Measurements from ENCODE around the gene SPX.

DNA sequence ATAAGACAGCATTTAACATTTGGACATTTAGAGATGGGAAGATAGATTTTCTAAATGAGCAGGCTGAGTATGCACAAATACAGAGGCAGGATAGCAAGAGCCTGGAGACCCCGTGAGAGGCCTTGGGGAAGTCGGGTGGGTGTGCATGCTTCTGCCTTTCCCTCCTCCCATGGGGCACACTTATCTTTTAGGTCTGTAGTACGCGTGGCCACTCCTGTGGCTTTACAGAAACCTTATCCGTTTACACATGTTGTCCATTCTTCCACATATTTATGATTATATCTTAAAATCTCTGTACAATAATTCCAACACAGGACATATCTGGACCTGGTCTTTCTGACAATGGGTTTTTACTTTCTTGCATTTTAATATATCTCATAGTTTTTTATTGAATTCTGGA is 45.0 kb downstream of the SPX start:
- TF ChIP-seq, protein P1, sequence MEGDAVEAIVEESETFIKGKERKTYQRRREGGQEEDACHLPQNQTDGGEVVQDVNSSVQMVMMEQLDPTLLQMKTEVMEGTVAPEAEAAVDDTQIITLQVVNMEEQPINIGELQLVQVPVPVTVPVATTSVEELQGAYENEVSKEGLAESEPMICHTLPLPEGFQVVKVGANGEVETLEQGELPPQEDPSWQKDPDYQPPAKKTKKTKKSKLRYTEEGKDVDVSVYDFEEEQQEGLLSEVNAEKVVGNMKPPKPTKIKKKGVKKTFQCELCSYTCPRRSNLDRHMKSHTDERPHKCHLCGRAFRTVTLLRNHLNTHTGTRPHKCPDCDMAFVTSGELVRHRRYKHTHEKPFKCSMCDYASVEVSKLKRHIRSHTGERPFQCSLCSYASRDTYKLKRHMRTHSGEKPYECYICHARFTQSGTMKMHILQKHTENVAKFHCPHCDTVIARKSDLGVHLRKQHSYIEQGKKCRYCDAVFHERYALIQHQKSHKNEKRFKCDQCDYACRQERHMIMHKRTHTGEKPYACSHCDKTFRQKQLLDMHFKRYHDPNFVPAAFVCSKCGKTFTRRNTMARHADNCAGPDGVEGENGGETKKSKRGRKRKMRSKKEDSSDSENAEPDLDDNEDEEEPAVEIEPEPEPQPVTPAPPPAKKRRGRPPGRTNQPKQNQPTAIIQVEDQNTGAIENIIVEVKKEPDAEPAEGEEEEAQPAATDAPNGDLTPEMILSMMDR (IDR thresholded peaks at IDR 0.05) = no peak
- TF ChIP-seq POLR2A (IDR thresholded peaks at IDR 0.05) = no peak
